SU-DHL-6 (cell line): ENCODE measurements around the gene CACNB2.

Source experiments
- CTCF ChIP-seq: fragments of 200-600 bp; sonication (generic); IDR thresholded peaks from one replicate; pipeline ENCODE4 v1.5.1; 2017; ENCODE audit warnings: antibody characterized with exemption, mild to moderate bottlenecking, low read length, moderate library complexity; ENCODE audit not compliant: insufficient read depth, poor library complexity, severe bottlenecking
- EZH2phosphoT487 ChIP-seq: fragments of 200-600 bp; sonication (generic), shearing (Covaris generic); conservative IDR thresholded peaks from 2 replicates; pipeline ENCODE4 v1.6.1; 2018; ENCODE audit warnings: mild to moderate bottlenecking, antibody characterized with exemption, low read length, moderate library complexity, mixed read lengths

DNA sequence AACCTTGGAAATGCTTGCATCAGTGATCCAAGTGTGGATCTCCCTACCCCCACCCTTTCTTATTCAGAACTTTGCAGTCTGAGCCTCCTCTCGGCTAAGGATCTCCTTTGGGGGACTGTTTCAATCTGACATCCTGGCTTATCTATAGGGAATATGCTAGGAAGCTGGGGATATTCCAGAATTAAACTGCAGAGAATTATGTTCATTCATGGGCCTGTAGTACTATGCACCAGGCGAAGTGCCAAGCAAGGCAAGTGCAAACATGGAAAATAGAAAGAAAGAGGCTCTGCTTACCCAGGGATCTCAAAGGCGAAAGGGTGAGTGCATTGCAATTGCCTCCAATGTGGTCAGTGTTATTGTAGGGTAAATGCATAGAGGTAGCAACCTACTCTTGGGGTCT lies 96.5 kb downstream of the CACNB2 start:
- TF ChIP-seq CTCF (no peak), EZH2phosphoT487 (no peak)
